ENCODE data around the gene PEA15. TPM values are rescaled to one million over a fixed set of nuclear protein-coding genes. Genes with fewer than 3 reads are reported as not detected.

The PEA15 gene
- total and polyA plus RNA-seq, 2 of the 8 experiments (the other 6 are each of a cell fraction or from before 2014, with no cell fraction given) = 71.3 to 75.1 TPM

DNA sequence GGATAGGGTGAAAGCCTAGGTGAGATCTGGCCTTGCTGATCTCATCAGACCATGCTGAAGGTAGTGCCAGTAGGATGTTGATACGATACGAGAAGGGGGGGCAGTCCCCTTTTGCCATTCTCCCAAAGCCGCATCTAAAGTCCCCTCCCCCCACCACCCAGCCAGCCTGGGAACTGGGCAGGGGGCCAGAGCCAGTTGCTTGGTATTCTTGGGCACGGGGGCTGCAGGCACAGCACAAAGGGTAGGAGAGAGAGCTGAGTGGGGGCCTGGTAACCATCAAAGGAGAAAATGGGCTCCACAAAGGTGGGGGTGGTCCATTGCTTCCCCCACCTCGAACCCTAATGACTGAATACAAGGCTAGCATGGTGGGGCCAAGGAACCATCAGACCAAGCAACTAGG, 5.4 kb downstream of the PEA15 start:
- Histone ChIP-seq H2BK20ac (ENCODE audit: low read length) (no peak overlapping the region), H4K20me1 (replicated peaks in 1 of 2; ENCODE audit: control insufficient read depth in 1 of 2, insufficient read depth in 2 of 2, low read length in 2 of 2) (peaks cover 2 to 21% of the 10 kb centered on the region in 2 experiments), H4K5ac (ENCODE audit: insufficient read length, low read depth, low read length) (no peak overlapping the region), H3K27ac (ENCODE audit: low read depth, low read length) (0 out of 2 replicates have a peak overlapping the region, but pooled peaks have one; percentile 27), H4K91ac (replicated peaks; ENCODE audit: insufficient read length, low read length) (no peak overlapping the region), H2BK15ac (ENCODE audit: low read length) (0 out of 2 replicates have a peak overlapping the region, but pooled peaks have one; percentile 0), H3K36me3 (ENCODE audit: control insufficient read depth in 2 of 4, insufficient read depth in 4 of 4, low read length in 3 of 4) (peaks cover 14 to 38% (median 30%) of the 10 kb centered on the region in 4 experiments), H3K23ac (ENCODE audit: insufficient read length) (no peak overlapping the region), H3K18ac (ENCODE audit: extremely low read depth, low read length) (no peak overlapping the region), H3K79me1 (ENCODE audit: low read depth, low read length) (peaks cover 11% of the 10 kb centered on the region), H4K8ac (ENCODE audit: extremely low read depth, insufficient read depth, low read length) (no peak overlapping the region), H3K4ac (replicated peaks; ENCODE audit: insufficient read length, low read depth, low read length) (no peak overlapping the region), H3K27me3 (replicated peaks in 1 of 4; ENCODE audit: control insufficient read depth in 3 of 4, extremely low read depth in 1 of 4, insufficient read depth in 3 of 4, low read length in 3 of 4) (no peaks in the 10 kb centered on the region), H2BK120ac (replicated peaks; ENCODE audit: low read depth, low read length) (no peak overlapping the region), H3K4me1 (replicated peaks in 1 of 4; ENCODE audit: control insufficient read depth in 3 of 4, insufficient read depth in 4 of 4, low read length in 3 of 4) (peaks cover 17 to 32% (median 18%) of the 10 kb centered on the region in 4 experiments), H2AFZ (ENCODE audit: low read length) (no peak overlapping the region), H3K9me3 (ENCODE audit: insufficient read depth in 2 of 2, low read depth in 1 of 2, low read length in 1 of 2) (no peaks in the 10 kb centered on the region), H3K4me2 (ENCODE audit: insufficient read depth in 1 of 2, low read depth in 2 of 2, low read length in 2 of 2) (no peak overlapping the region; a peak in 1 of 4 replicates), H3K14ac (ENCODE audit: insufficient read length) (no peak overlapping the region), H3K79me2 (ENCODE audit: control insufficient read depth in 1 of 2, insufficient read depth in 2 of 2, low read length in 2 of 2) (peaks cover 6 to 8% of the 10 kb centered on the region in 2 experiments; a peak in 2 of 4 replicates), H2BK5ac (ENCODE audit: low read depth, low read length) (no peak overlapping the region), H3K56ac (replicated peaks; ENCODE audit: insufficient read length, low read depth, low read length) (no peak overlapping the region), H3K4me3 (ENCODE audit: extremely low read depth in 1 of 4, insufficient read depth in 2 of 4, low read depth in 3 of 4, low read length in 4 of 4) (no peak overlapping the region), H2AK5ac (ENCODE audit: low read depth, low read length) (no peak overlapping the region), H2BK12ac (ENCODE audit: low read depth, low read length) (no peak overlapping the region), H3K9ac (replicated peaks in 1 of 4; ENCODE audit: extremely low read depth in 1 of 4, low read depth in 3 of 4, low read length in 3 of 4) (no peak overlapping the region; a peak in 1 of 7 replicates), H3K23me2 (ENCODE audit: low read depth, low read length) (peaks cover 7% of the 10 kb centered on the region)
- ChIA-PET POLR2A (ENCODE audit: partially characterized antibody) (interaction anchor here (0.6 to 11.3 kb wide), 16 partner anchors 8 to 123 kb away, joined by 3 to 107 read pairs (median 6); partner anchors contain the start of gene PEX19), CTCF (ENCODE audit: partially characterized antibody) (interaction anchor here (1.1 to 20.4 kb wide), 12 partner anchors 10 to 125 kb away, joined by 3 to 257 read pairs (median 7); partner anchors contain the start of gene CASQ1)
- DNase-seq (ENCODE audit: low read depth in 1 of 2, low spot score in 2 of 2) = no peak
- WGBS, 2 experiments (ENCODE audit: extremely low coverage in 1 of 2, insufficient coverage in 1 of 2, insufficient read length in 1 of 2, insufficient replicate concordance in 2 of 2, low coverage in 1 of 2, low lambda C conversion rate in 2 of 2, missing lambda C conversion rate in 1 of 2) = 90% methylated on average over 5 of the region's 5 CpGs; no CpG with 5 or more reads in 1 of the 2 experiments
- FAIRE-seq = no peak
- TF ChIP-seq TAF1 (IDR thresholded peaks at IDR 0.05; ENCODE audit: low read depth, low read length) (no peak), KDM4A (IDR thresholded peaks at IDR 0.05; ENCODE audit: low read depth, low read length, severe bottlenecking) (no peak), BRCA1 (IDR thresholded peaks at IDR 0.05; ENCODE audit: low read depth, low read length) (no peak)
